HG02623 (cell line): Measurements from ENCODE around the gene FBXL7.

Experiments
- ATAC-seq: cut with Tn5 transposase; IDR thresholded peaks from one replicate; pipeline ENCODE4 v1.9.1; 2021; ENCODE audit warnings: moderate library complexity; ENCODE audit not compliant: unreplicated experiment

Gene FBXL7

DNA sequence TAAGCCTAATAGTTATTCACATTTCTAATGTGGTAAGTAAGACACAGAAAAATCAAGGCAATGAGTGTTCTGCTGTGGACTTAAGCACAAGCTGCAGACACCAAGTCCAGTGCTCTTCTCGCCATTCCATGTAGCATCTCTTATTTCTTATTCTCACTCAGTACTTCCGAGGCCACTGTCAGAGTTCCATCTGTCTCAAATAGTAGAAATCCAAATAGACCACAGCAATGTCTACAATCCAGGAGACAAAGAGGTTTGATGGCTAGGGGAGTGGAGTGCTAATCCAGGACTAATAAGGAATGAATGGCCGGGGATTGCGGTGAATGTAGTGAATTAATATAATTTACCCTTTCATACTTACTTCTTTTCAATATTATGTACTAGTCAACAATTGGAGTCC is 147.3 kb downstream of the FBXL7 start:
- no peak for ATAC-seq

DNA sequence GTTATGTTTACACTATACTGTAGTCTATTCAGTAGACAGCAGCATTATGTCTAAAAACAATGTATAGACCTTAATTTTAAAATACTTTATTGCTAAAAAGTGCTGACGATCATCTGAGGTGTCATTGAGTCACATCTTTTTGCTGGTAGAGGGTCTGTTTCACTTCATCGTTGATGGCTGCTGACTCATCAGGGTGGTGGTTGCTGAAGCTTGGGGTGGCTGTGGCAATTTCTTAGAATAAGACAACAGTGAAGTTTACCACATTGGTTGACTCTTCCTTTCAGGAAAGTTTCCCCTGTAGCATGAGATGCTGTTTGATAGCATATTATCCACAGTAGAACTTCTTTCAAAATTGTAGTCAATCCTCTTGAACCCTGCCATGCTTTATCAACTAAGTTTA is 150.3 kb downstream of the FBXL7 start:
- no peak for ATAC-seq

DNA sequence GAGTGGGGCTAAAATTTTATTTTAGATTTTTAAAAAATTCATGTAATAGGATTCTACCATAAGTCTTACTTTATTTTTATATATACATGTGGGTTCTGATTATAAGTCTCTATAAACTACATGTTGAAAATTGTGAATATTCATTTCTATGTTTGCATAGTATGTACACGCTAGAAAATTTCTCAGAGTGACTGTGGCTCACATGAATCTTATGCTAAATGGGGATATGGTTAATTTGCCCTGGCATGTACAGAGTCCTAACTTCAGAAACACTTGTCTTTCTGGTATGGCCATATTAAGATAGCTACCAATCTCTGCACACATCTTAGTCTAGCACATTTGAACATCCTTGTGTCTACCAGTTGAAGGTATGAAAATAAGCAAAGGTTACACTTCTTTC is 154.8 kb downstream of the FBXL7 start:
- no peak for ATAC-seq

DNA sequence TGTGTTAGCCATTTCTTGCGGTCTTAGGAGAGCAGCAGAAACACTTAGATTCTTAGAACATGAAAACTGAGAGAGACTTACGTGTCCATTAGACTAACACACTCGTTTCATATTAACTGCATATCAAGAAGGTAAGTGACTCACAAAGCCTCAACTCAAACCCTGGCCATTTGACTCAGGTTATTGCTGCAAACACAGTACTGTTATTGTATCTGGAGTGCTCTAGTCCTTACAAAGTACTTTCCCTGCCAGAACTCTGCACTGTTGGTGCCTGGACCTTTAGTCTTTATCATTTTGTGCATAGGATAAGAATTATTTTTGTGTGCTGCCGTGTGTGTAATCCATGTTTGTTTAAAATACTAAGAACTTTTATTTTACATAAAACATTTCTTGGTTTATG is 155.7 kb downstream of the FBXL7 start:
- ATAC-seq = no peak

DNA sequence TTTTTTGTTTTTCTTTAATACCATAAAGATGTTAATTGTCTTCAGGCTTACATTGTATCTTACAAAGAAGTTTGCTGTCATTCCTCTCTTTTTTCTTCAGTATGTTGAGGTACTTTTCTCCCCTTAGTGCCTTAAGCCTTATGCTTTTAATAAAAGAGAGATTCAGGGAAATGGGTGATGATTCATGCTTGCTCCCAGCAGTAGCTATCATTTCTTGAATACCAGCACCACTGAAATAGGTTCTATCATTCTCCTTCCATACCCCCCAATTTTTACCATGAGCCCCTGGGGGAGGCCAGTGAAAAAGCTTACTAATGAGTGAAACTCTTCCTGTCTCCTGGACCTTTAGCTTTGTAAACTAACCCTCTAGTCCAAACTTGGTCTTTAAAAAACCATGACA is 165.0 kb downstream of the FBXL7 start:
- no peak for ATAC-seq

DNA sequence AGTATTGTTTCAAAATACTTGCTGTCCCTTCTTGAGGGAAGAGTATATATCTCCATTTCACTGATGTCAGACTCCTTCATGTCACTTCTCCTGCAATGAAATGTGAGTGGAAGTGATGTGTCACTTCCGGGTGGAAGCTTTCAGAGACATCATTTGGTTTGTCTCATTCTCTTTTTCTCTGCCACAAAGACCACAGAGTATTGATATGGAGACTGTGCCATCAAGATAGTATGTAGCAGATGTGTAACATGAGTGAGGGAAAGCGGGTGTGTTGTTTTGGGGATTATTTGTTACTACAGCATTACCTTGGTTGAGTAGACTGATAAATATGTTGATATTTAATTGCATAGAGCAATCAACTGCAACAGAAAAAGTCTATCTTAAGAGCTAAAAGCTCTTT is 169.8 kb downstream of the FBXL7 start:
- ATAC-seq = no peak

DNA sequence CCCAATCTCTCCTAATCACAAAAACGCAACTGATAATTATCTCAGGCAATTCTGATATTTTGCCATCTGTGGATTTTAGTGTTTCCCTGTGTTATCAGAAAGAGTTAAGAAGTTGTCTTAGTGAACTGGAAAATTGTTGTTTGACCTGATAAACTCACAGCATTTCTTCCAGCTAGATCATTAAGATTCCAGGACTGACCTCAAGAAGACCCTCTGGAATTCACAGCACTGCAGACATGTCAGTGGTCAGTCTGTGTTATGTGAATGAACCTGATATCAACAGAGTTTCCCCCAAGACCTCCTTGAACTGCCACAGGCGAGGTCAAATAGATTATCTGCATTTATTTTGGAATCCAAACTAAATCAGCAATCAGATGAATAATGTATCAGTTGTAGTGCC is 174.7 kb downstream of the FBXL7 start:
- ATAC-seq = no peak

DNA sequence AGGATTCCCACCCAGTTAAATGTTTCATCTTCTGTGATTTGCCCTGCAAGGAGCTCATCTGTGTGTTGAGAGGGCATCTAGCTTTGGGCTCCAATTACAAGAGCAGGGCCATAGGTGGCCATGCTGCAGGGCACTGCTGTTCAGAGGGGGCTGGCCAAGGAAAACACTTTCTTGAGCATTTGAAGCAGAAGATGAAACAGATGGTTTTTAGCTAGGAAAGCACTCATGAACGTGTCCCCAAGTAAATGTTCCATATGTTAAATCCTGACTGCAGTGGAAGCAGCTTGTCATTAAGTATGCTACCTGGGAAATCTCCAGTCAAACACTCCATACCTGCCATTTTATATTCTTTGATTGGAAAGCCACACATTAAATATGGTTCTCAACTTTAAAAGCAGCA is 176.6 kb downstream of the FBXL7 start:
- no peak for ATAC-seq

DNA sequence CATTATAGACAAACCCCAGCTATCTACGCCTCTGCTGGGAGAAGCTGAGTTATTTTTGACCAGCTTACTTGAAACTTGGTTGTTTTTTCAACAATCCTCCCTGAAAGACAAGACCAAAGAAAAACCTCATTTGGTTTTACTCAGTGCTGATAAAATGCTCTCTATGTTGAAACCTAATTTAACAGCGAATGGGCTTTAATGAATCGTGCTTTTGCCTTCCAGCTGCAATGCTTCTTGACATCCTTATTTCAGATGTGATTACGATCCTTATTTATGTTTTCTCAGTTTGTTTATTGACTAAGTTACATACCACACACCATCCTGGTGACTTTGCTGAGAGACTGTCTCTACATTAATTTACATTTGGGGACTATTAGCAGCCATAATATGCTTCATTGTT is 179.2 kb downstream of the FBXL7 start:
- no peak for ATAC-seq

DNA sequence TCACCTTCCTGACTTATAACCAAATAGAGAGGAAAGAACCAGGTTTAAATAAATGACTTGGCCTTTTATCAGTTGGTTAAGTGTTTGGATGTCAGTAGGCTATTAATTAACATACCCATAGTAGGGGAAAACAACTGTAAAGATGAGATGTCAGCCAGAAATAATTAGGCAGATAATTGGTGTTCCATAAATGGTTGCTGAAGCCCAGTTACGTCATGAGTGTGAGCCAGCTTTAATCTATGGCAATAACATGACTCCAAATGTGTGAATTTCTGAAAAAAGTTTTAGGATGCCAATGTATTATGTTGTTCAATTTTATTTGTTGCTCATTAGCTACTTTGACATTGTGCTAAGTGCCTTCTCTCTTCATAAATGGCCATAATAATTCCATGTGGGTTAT is 180.5 kb downstream of the FBXL7 start:
- no peak for ATAC-seq

DNA sequence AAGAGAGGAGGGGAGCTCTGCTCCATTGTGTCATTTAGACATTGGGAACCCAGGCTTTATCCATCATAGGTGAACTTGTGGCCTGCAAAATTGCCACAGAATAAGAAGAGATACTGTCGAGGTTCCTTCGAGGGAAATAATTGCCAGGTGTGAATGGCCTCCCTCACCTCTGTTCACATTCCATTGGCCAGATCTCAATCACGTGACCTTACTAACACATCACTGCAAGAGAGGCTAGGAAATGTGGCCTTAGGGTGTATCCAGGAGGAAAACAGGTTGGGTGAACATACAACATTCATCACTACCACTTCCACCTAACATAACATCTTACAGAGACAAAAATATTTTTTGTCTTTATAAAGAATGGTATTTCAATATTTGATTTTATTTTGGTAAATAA is 182.1 kb downstream of the FBXL7 start:
- no peak for ATAC-seq

DNA sequence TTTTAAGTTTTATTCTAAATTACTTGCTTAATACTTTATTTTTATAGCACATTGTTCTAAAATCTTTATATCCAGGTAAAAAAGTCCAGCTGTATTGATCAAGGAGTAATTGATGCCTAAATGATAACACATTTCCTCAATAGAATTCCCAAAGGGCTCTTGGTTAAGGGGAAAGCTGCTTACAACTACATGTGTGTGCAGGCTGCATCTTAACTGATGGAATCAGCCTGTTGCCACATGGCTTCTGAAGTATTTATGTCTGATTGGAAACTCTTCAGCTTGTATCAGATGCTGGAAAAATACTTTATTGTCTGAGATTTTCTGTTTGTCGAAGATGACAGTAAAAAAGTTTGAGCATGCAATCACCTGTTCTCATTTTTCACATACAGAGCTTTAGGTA is 182.6 kb downstream of the FBXL7 start:
- ATAC-seq = no peak

DNA sequence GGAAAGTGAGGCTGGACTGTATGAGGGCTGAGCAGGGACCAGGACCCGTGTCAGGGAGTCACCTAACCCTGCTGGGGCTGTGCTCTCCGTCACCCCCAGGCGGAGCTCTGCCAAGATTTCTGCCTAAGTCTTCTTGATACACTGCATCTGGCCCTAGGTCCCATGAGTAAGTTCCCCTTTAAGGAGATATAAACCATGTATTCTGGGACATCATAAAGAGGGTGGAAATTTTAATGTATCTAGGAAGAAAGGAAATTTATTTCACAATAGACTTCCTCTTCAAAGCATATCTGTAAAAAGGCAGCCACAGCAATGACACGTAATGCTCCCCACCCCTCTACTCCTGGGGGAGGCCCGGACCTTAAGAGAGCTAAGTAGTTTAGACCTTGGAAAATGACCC is 183.4 kb downstream of the FBXL7 start:
- no peak for ATAC-seq

DNA sequence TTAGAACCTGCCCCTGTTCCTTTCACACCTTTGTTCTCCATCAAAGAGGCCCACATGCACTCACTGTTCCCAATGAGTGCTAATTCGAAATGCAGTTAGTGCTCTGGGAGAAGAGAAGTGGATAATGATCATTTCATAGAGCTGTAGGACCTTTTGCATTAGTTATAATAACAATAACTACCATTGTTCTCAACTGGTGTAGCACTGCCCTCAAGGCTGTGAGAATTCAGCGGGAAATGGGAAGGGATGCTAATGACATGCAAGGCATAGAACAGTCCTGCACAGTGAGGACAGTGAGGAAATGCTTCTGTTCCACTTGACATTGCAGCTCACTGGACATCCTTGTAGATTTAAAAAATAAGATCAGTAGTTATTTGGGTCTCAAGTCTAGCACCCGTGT is 187.4 kb downstream of the FBXL7 start:
- no peak for ATAC-seq

DNA sequence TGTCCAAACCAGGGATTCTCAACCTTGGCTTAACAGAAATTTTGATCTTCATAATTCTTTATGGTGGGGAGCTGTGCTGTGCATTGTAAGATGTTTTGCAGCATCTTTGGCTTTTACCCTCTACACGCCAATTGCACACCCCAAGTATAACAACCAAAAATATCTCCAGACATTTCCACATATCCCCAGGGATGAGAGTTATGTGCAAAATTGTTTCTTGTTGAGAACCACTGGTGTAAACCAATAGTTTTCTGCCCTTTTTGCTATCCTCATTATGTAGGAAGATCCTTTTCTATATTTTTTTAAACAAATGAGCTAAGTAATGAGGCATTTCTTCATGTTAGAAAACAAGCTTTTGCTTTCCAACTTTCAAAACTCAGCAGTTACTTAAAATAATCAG is 189.9 kb downstream of the FBXL7 start:
- no peak for ATAC-seq

DNA sequence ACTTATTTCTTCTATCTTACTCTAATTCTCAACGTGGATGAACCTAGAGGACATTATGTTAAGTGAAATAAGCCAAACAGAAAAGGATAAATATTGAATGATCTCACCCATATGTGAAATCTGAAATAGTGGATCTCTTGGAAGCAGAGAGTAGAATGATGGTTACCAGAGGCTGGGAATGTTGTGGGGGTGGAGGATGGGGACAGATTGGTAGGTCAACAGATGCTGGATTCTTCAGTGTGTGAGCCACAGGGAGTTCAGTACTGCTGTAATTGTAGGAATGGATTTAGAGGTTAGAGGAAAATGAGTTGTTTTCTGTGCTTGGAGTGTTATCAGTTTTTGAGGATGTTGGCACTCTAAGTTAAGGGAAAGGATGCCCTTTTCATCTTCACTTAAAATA is 190.6 kb downstream of the FBXL7 start:
- ATAC-seq = no peak

DNA sequence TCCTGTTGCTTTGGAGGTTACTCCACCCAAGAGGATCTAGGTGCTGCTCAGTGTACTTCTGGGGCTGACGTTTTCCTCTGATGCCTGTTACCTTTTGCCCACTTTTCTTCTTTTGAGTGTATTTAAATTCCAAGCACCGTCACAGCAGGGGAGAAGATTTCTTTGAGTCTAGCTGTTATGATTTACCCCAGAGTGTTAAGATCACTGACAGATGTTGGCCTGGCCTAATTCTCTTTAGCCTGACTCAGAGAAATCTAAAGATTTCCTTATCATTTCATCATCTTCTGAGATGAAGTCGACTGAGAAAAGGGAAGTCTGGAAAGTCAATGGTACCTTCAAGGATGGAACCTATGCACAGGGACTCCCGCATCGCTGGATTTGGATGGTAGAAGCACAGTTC is 191.5 kb downstream of the FBXL7 start:
- ATAC-seq = no peak

DNA sequence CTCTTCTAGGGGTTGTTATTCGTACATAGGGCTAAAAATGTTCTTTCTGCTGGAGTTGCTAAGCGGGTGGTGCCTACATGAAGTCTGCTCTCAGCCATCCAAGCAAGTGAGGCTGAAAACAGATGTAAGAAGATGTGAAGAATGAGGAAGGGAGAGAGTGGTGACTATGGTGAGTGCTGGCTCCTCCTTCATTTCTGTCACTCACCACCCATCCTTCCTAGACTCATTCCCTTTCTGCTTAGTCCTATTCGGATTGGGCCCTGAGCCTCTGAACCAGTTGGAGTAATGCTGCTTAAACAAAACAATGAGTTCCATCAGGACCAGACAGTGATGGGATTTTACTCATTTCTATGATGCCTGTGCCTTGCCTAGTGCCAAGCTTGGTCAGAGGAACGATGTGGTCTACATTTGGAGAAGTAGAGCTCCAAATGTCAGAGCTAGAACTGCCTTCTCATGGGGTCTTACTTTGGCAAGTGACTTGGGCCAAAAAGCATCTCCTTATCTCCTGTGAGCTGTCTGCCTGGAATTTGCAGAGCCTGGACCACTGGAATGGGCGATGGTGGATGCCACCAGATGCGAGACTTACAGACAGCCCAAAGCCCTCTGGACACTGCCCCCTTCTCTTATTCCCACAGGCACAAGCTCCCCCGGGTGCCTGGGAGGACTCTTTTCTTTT is 192.9 kb downstream of the FBXL7 start:
- no peak for ATAC-seq

DNA sequence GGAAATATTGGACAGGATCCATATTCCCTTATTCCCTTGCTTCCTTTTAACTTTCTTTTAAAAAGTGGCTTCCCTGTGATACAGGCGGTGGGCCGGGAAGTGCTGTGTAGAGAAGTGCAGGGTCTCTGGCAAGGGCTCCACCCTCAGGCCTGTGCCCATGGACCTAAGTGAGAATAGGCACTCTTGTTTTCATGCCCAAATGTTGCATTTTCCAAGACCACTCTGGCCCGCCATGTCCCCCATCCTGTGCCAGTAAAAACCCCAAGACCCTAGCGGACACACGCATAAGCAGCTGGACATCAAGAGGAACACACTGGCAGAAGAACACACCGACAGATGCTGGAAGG is 193.4 kb downstream of the FBXL7 start:
- ATAC-seq = no peak

DNA sequence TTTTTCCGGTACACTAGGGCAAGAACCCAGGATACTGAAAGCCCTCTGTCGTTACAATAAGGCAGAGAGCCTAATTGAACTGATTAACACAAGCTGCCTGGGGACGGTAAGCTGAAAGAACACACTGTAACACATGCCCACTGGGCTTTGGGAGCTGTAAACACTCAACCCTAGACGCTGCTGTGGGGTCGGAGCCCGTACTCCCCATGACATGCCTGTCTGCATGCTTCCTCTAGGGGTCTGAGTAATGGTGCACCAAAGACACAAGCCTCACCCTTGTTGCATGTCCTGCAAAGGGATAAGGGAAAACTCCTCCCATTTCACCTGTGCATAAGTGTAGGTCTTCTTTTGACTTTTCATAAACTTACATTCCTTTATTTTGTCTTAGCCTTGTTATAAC is 194.0 kb downstream of the FBXL7 start:
- ATAC-seq = no peak

DNA sequence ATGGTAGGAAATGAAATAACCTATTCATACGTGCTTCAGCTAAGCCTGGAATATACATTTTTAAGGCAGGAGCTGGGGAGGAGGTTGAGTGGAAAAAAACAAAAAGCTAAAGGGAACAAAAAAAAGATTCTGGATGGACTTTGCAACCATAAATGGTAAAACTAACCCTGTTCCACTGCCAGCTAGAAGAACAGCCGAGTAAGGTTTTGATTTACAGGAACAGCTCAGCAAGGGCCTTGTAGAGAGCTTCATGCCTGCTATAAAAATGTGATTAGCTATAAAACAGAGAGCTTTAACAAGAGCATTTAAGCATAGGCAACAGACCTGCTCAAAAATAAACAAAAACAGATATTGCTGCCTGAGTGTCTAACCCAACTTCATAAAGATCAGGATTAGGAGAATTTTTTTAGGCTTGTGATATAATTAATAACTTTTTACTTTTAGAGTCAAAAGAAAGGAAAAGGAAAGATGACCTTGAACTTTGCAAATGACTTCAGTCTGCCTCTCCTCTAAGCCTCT is 194.8 kb downstream of the FBXL7 start:
- ATAC-seq = no peak

DNA sequence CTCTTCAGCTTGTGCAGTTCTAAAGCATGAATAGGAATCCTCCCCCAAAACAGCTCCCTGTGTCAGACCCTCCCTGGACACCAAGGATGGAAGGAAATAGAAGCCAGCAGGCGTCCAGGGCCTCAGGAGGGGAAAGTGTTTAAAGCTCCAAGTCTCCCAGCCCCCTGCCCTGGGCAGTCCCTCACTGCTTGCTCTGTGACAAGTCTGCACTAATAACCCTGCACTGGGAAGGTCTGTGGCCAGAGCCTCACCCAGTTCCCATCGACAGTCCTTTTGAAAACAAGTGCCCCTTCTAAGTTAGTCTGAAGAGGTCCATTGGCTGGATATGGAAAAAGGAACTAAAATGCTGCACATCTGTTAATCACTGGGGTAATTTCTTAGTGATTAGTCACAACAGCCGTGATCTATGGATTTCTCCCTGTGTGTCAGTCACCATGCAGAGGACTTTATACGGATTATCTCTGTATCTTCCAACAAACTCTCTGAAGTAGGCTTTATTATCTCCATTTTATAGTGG is 195.3 kb downstream of the FBXL7 start:
- ATAC-seq = no peak

DNA sequence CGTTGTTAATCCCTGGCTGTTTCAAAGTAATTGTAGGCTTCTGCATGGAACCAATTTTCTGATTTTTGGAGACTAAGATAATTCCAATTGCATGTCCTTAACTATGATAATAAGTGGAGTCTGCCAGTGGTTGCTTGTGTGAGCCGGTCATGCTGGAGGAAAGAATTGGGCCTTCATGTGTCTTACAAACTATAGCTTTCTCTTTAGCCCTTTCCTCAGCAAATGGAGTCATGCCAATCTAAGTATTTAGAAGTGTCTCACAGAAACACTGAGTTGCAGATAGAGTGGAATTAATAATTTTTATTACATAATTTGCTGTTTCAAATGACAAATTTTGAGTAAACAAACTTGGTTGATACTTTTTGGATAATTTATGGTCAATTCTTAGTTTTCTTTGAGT is 200.4 kb downstream of the FBXL7 start:
- no peak for ATAC-seq
